Endothelial cell of umbilical vein (primary cell): ENCODE measurements around the gene RPS6KL1. TPM values are rescaled to one million over a fixed set of nuclear protein-coding genes. Genes with fewer than 3 reads are reported as not detected.

ENCODE experiments used
- BruUV-seq: library from RNA; stranded (reverse); fragments of 400-500 nt; replicated peaks from 2 replicates; lab custom pipeline; 2021; lab: Mats Ljungman, UMichigan
- CTCF ChIA-PET: fragments of 300-600, 350-600 bp; sonication (Branson Sonifier 250); formaldehyde crosslinking; loops from one replicate; lab custom pipeline; 2021; ENCODE audit warnings: antibody characterized with exemption, inconsistent platforms; lab: Charles Lee
- POLR2A ChIA-PET: fragments of 300-600, 350-600 bp; sonication (Branson Sonifier 250); formaldehyde crosslinking; loops from one replicate; lab custom pipeline; 2021; ENCODE audit warnings: antibody characterized with exemption, inconsistent platforms; lab: Charles Lee
- DNase-seq: peaks from one replicate; pipeline ENCODE4 v3.0.0-alpha.2; 2011; ENCODE audit warnings: low read depth, low spot score
- FAIRE-seq: peaks from 2 replicates; lab custom pipeline; 2011; peaks lifted over from hg19 to GRCh38; lab: Jason Lieb, UNC
- H2AFZ ChIP-seq: 2 replicates; pipeline ENCODE4 v1.6.0; 2012; ENCODE audit warnings: low read depth, low read length, control low read depth, inconsistent platforms
- H3K27ac ChIP-seq: 2 replicates; pipeline ENCODE4 v1.5.1; 2011; ENCODE audit warnings: low read depth, mild to moderate bottlenecking, control low read depth, low read length, moderate library complexity; ENCODE audit not compliant: insufficient read depth
- H3K27me3 ChIP-seq, 2 experiments: 2 replicates each; pipeline versions ENCODE4 v1.6.0 to v1.6.1; 2011; ENCODE audit warnings: low read length in 2 of 2, mixed read lengths in 1 of 2; ENCODE audit not compliant: control insufficient read depth in 2 of 2, insufficient read depth in 2 of 2
- H3K36me3 ChIP-seq, 2 experiments: 2 replicates in 1 of 2; 3 replicates in 1 of 2; pipeline ENCODE4 v1.5.1; 2011; ENCODE audit warnings: low read length in 2 of 2, mild to moderate bottlenecking in 1 of 2, moderate library complexity in 1 of 2; ENCODE audit not compliant: control insufficient read depth in 2 of 2, insufficient read depth in 2 of 2; ENCODE audit errors: extremely low read depth in 1 of 2
- H3K4me1 ChIP-seq: 3 replicates; pipeline ENCODE4 v1.5.1; 2011; ENCODE audit warnings: mild to moderate bottlenecking, low read length; ENCODE audit not compliant: control insufficient read depth, insufficient read depth; ENCODE audit errors: extremely low read depth
- H3K4me2 ChIP-seq: 2 replicates; pipeline ENCODE4 v1.6.1; 2011; ENCODE audit warnings: low read length, control low read depth, mixed read lengths; ENCODE audit not compliant: insufficient read depth
- H3K4me3 ChIP-seq, 3 experiments: fragments of 200-600 bp in 1 of 3; sonication (generic), shearing (Covaris generic) in 1 of 3; replicated peaks in 1 of 3; 2 replicates each; pipeline ENCODE4 v1.5.1; 2011 to 2016; ENCODE audit warnings: control low read depth in 3 of 3, low read length in 3 of 3, mild to moderate bottlenecking in 2 of 3, inconsistent platforms in 1 of 3, low read depth in 1 of 3, moderate library complexity in 1 of 3; ENCODE audit not compliant: insufficient read depth in 1 of 3
- H3K79me2 ChIP-seq: 2 replicates; pipeline ENCODE4 v1.6.0; 2012; ENCODE audit warnings: low read length, inconsistent platforms; ENCODE audit not compliant: control insufficient read depth, insufficient read depth
- H3K9ac ChIP-seq: replicated peaks from 2 replicates; pipeline ENCODE3; 2011; ENCODE audit warnings: low read length, control low read depth; ENCODE audit not compliant: insufficient read depth; ENCODE audit errors: extremely low read depth
- H3K9me1 ChIP-seq: replicated peaks from 3 replicates; pipeline ENCODE4 v1.6.0; 2011; ENCODE audit warnings: mild to moderate bottlenecking, low read length; ENCODE audit not compliant: control insufficient read depth, insufficient read depth; ENCODE audit errors: extremely low read depth
- H3K9me3 ChIP-seq: replicated peaks from 2 replicates; pipeline ENCODE4 v1.5.1; 2012; ENCODE audit warnings: low read length, inconsistent platforms; ENCODE audit not compliant: control insufficient read depth, insufficient read depth
- H4K20me1 ChIP-seq: replicated peaks from 2 replicates; pipeline ENCODE3; 2011; ENCODE audit warnings: mild to moderate bottlenecking, low read length; ENCODE audit not compliant: control insufficient read depth, insufficient read depth; ENCODE audit errors: extremely low read depth
- CTCF ChIP-seq, 2 donors: IDR thresholded peaks; 1 replicate in 1 of 2; 2 replicates in 1 of 2; pipeline ENCODE4 v1.5.1; 2011; ENCODE audit warnings: low read length in 2 of 2, mild to moderate bottlenecking in 2 of 2, moderate library complexity in 2 of 2, control low read depth in 1 of 2, inconsistent platforms in 1 of 2, low read depth in 1 of 2; ENCODE audit not compliant: insufficient read depth in 1 of 2; ENCODE audit errors: extremely low read depth in 1 of 2
- FOS ChIP-seq: IDR thresholded peaks from 2 replicates; pipeline ENCODE4 v1.6.1; 2011; ENCODE audit warnings: mild to moderate bottlenecking, low read length, moderate library complexity, borderline replicate concordance; ENCODE audit not compliant: insufficient read depth
- MYC ChIP-seq: IDR thresholded peaks from one replicate; pipeline ENCODE4 v1.6.1; 2011; ENCODE audit warnings: mild to moderate bottlenecking, low read depth, low read length
- POLR2A ChIP-seq: IDR thresholded peaks from 2 replicates; pipeline ENCODE4 v1.6.1; 2012; ENCODE audit warnings: low read depth, mild to moderate bottlenecking, control low read depth, low read length
- dilution Hi-C: fragments of 300-500 bp; cut with MboI; formaldehyde crosslinking; loops from one replicate; pipeline ENCODE4 v1.15.0; 2019; ENCODE audit warnings: low sequenced_read_pairs; ENCODE audit not compliant: extremely low pct_ligation_motif_present
- intact Hi-C: fragments of 100-400 bp; cut with micrococcal nuclease; formaldehyde crosslinking; loops from one replicate; pipeline ENCODE4 v1.10.0; 2022
- polyA plus RNA-seq, 4 experiments: library from polyadenylated mRNA; depleted of rRNA in 3 of 4; stranded (reverse) in 3 of 4; unstranded in 1 of 4; fragments of >200 nt; gene quantifications; 2 replicates each; pipeline versions ENCODE4 v1.2.1 to v1.2.3, GENCODE V29; 2011 to 2012; ENCODE audit warnings: missing spikeins in 1 of 4
- total RNA-seq: library from RNA; stranded (reverse); gene quantifications from 2 replicates; pipeline ENCODE4 v1.2.3, GENCODE V29; 2021

RPS6KL1 gene
- total and polyA plus RNA-seq, 2 donors (not counting 3 experiments of a cell fraction or from before 2014, with no cell fraction given) = 10.2 to 23.8 TPM

GRCh38 chr14:74904635-74905503, 18.2 kb downstream of the RPS6KL1 start:
- BruUV-seq = no TSS peak
- CTCF ChIA-PET = interaction anchor here (0.9 to 7.0 kb wide), 18 partner anchors 8 to 295 kb away, joined by 3 to 468 read pairs (median 10); partner anchors contain the start of genes DLST, LTBP2 and RPS6KL1
- H3K27ac ChIP-seq = no peak overlapping the region
- DNase-seq = no peak
- no peaks in the 10 kb centered on the region for H3K9me1 ChIP-seq
- no peaks in the 10 kb centered on the region for H3K27me3 ChIP-seq
- FAIRE-seq = no peak
- H3K4me1 ChIP-seq = peaks cover 5% of the 10 kb centered on the region
- POLR2A ChIA-PET = interaction anchor here (1.5 kb wide), 1 partner anchor 44 kb away, joined by 6 read pairs; no protein-coding TSS in a partner anchor
- H4K20me1 ChIP-seq = no peaks in the 10 kb centered on the region
- dilution Hi-C loops = no loop called here
- no peak overlapping the region for H2AFZ ChIP-seq
- H3K36me3 ChIP-seq = peaks cover 12 to 24% of the 10 kb centered on the region in 2 experiments
- no peak overlapping the region for H3K4me2 ChIP-seq
- peak; percentile 12 for TF ChIP-seq POLR2A
- no peak for TF ChIP-seq FOS
- H3K9ac ChIP-seq = no peak overlapping the region
- intact Hi-C loops = loop anchor here (1.0 to 5.0 kb wide), 3 partner anchors 24 to 298 kb away; partner anchors contain the start of gene DLST
- H3K9me3 ChIP-seq = no peaks in the 10 kb centered on the region
- no peaks in the 10 kb centered on the region for H3K79me2 ChIP-seq
- no peak overlapping the region for H3K4me3 ChIP-seq

GRCh38 chr14:74902941-74903705, 19.9 kb downstream of the RPS6KL1 start:
- ChIA-PET POLR2A (no interaction called here), CTCF (interaction anchor here (8.0 kb wide), 1 partner anchor 41 kb away, joined by 61 read pairs; no protein-coding TSS in a partner anchor)
- FAIRE-seq = no peak

More at GRCh38 chr14:74902941-74903705, 19.9 kb downstream of the RPS6KL1 start:
- no peak for TF ChIP-seq POLR2A
- no peak for TF ChIP-seq CTCF (IDR thresholded peaks at IDR 0.05; ENCODE audit: extremely low read depth in 1 of 2, insufficient read depth in 1 of 2, low read depth in 1 of 2, low read length in 2 of 2)
- no peak for TF ChIP-seq FOS
- TF ChIP-seq MYC = no peak
- H3K27me3 ChIP-seq = no peaks in the 10 kb centered on the region
- intact Hi-C loops = no loop called here
- H3K36me3 ChIP-seq = peaks cover 28 to 40% of the 10 kb centered on the region in 2 experiments
- DNase-seq = no peak
- dilution Hi-C loops = no loop called here
- H3K79me2 ChIP-seq = no peaks in the 10 kb centered on the region
- no peaks in the 10 kb centered on the region for H3K4me1 ChIP-seq
- H3K9me1 ChIP-seq = no peaks in the 10 kb centered on the region
- H3K27ac ChIP-seq = no peak overlapping the region
- H3K9ac ChIP-seq = no peak overlapping the region
- H3K9me3 ChIP-seq = no peaks in the 10 kb centered on the region
- no peak overlapping the region for H2AFZ ChIP-seq
- no peaks in the 10 kb centered on the region for H4K20me1 ChIP-seq
- no peak overlapping the region for H3K4me2 ChIP-seq
- no peak overlapping the region for H3K4me3 ChIP-seq
- BruUV-seq = TSS peak; percentile 56
